Measurements from ENCODE around the gene SEMA3E. TPM values are rescaled to one million over a fixed set of nuclear protein-coding genes. Genes with fewer than 3 reads are reported as not detected.

SEMA3E gene
- total and polyA plus RNA-seq, 7 donors = under 0.01 to 16.3 (median 7.8) TPM

DNA sequence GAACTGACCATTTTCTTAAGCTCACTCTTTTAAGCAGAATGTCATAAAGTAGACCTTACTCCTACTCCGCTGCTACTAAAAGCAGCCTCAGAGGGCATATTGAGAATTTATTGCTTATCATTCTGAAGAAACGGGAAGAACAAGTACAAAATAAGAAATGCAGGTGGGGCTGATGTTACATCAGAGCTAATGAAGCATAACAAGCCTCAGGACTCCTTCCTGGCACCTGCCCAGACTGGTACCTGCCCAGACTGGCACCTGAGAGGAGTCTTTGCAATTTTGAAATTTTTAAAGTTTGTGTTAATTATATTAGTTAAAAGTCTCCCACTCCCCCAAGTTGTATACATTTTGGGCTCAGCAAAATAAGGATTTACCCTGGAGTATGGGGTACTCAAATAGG, 162.4 kb downstream of the SEMA3E start:
- Histone ChIP-seq H3K27me3 (no peaks in the 10 kb centered on the region), H3K4me3 (no peak overlapping the region), H3K36me3 (no peaks in the 10 kb centered on the region), H3K9me3 (no peaks in the 10 kb centered on the region), H3K27ac (no peak overlapping the region), H3K4me1 (no peaks in the 10 kb centered on the region)
- 62 to 78% methylated on average over 2 of the region's 2 CpGs for WGBS, 2 donors
- intact Hi-C loops (cut with DNase I) = no loop called here
- DNase-seq = no peak
- TF ChIP-seq EP300 (IDR thresholded peaks at IDR 0.05) (no peak), POLR2A (IDR thresholded peaks at IDR 0.05) (no peak)

DNA sequence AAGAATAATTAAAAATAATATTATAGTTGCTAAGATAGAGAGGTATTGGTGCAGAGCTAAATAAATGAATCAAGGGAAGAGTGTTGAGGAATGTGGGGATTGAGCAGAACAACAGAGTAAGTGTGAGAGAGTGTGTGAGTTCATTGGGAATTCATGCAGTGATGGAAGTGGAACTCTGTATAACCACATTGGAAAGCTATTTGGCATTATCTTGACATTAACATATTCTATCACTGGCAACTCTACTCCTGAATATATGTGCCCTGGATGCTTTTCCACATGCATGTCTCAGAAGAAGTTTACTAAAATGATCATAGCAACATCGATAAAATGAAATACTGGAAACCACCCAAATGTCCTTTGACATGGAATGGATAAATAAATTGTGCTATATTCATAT, 164.1 kb downstream of the SEMA3E start:
- no peak overlapping the region for H3K4me3 ChIP-seq
- H3K27ac ChIP-seq = no peak overlapping the region
- no peaks in the 10 kb centered on the region for H3K4me1 ChIP-seq
- no peak for DNase-seq
- 80 to 88% methylated on average over 1 of the region's 1 CpG for WGBS, 2 donors
- TF ChIP-seq EP300 (IDR thresholded peaks at IDR 0.05) = no peak
- TF ChIP-seq CTCF (IDR thresholded peaks at IDR 0.05) = no peak
- TF ChIP-seq POLR2AphosphoS5 (IDR thresholded peaks at IDR 0.05) = no peak
- TF ChIP-seq POLR2A (IDR thresholded peaks at IDR 0.05) = no peak
- no peaks in the 10 kb centered on the region for H3K36me3 ChIP-seq
- H3K9me3 ChIP-seq = no peaks in the 10 kb centered on the region
- intact Hi-C loops (cut with DNase I) = no loop called here
- no peaks in the 10 kb centered on the region for H3K27me3 ChIP-seq

DNA sequence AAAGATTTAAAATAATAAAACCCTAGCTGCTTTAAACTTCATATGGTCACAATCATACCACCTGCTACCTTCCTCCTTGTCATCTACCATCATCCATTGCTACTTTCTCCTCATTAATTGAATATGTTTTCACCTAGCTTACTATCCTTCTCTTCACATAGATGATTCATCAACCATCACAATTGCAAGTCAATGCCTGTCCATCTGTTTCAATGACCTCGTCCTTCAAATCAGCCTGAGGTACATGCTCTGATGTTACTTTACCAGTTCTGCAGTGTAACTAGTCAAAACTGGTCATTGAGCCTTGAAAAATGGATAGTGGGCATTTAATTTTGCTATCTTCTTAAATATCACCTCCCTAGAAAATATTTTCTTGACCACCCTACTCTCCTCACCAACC, 164.7 kb downstream of the SEMA3E start:
- no peaks in the 10 kb centered on the region for H3K4me1 ChIP-seq
- DNase-seq = no peak
- TF ChIP-seq POLR2A (IDR thresholded peaks at IDR 0.05) = no peak
- no peak for TF ChIP-seq EP300 (IDR thresholded peaks at IDR 0.05)
- no peak for TF ChIP-seq POLR2AphosphoS5 (IDR thresholded peaks at IDR 0.05)
- TF ChIP-seq CTCF (IDR thresholded peaks at IDR 0.05) = no peak
- H3K27ac ChIP-seq = no peak overlapping the region
- no peaks in the 10 kb centered on the region for H3K36me3 ChIP-seq
- no peaks in the 10 kb centered on the region for H3K9me3 ChIP-seq
- no peaks in the 10 kb centered on the region for H3K27me3 ChIP-seq
- intact Hi-C loops (cut with DNase I) = no loop called here
- no peak overlapping the region for H3K4me3 ChIP-seq
- 68% methylated on average over 1 of the region's 1 CpG for whole genome bisulfite sequencing, 2 donors

DNA sequence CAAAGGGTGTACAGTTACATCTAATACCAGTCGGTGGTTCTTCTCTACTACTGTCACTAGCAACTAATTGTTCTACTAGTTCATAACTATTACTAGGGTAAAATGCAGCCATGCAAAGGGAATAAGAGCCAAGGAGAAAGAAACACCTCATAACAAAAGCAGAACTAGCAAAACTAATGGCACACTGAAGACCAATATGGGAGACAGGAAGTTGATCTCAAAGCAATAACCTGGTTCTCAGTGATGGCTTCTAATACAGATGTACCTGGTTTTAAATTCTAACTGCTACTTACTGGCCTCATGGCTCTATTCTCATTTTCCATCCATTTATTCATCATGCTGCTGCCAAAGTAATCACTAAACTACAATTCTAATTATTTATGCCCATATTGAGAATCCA, 170.3 kb downstream of the SEMA3E start:
- peaks cover 0 to 6% (median 0%) of the 10 kb centered on the region in 4 donors for H3K4me1 ChIP-seq

GRCh38 chr7:83476511-83477050, 172.4 kb downstream of the SEMA3E start:
- Histone ChIP-seq H3K27me3 (no peaks in the 10 kb centered on the region), H3K27ac (no peak overlapping the region), H3K4me3 (no peak overlapping the region), H3K36me3 (no peaks in the 10 kb centered on the region), H3K9me3 (no peaks in the 10 kb centered on the region), H3K4me1 (peaks cover 0 to 6% (median 0%) of the 10 kb centered on the region in 4 donors)
- no peak for TF ChIP-seq CTCF (IDR thresholded peaks at IDR 0.05)
- TF ChIP-seq EP300 (IDR thresholded peaks at IDR 0.05) = no peak
- TF ChIP-seq POLR2AphosphoS5 (IDR thresholded peaks at IDR 0.05) = no peak
- TF ChIP-seq POLR2A (IDR thresholded peaks at IDR 0.05) = no peak
- 44 to 57% methylated on average over 4 of the region's 4 CpGs for WGBS, 2 donors
- intact Hi-C loops (cut with DNase I) = no loop called here
- no peak for DNase-seq

More for the DNA sequence above, 170.3 kb downstream of the SEMA3E start:
- no peaks in the 10 kb centered on the region for H3K9me3 ChIP-seq
- no peak for DNase-seq
- no peaks in the 10 kb centered on the region for H3K27me3 ChIP-seq
- H3K4me3 ChIP-seq = no peak overlapping the region
- no peak for TF ChIP-seq EP300 (IDR thresholded peaks at IDR 0.05)
- no peak for TF ChIP-seq POLR2A (IDR thresholded peaks at IDR 0.05)
- intact Hi-C loops (cut with DNase I) = no loop called here
- 70 to 71% methylated on average over 1 of the region's 1 CpG for WGBS, 2 donors
- no peaks in the 10 kb centered on the region for H3K36me3 ChIP-seq
- H3K27ac ChIP-seq = no peak overlapping the region

GRCh38 chr7:83475420-83475819, 173.5 kb downstream of the SEMA3E start:
- Histone ChIP-seq H3K27me3 (no peaks in the 10 kb centered on the region), H3K4me3 (no peak overlapping the region), H3K4me1 (peaks cover 0 to 6% (median 0%) of the 10 kb centered on the region in 4 donors), H3K9me3 (no peaks in the 10 kb centered on the region), H3K36me3 (no peaks in the 10 kb centered on the region), H3K27ac (no peak overlapping the region)
- no peak for DNase-seq
- intact Hi-C loops (cut with DNase I) = no loop called here
- TF ChIP-seq POLR2A (IDR thresholded peaks at IDR 0.05) = no peak
- TF ChIP-seq CTCF (IDR thresholded peaks at IDR 0.05) = no peak
- no peak for TF ChIP-seq POLR2AphosphoS5 (IDR thresholded peaks at IDR 0.05)
- no peak for TF ChIP-seq EP300 (IDR thresholded peaks at IDR 0.05)
- 68 to 73% methylated on average over 6 of the region's 6 CpGs for WGBS, 2 donors
